Measurements from ENCODE around the gene PPP3CA.

Gene PPP3CA

DNA sequence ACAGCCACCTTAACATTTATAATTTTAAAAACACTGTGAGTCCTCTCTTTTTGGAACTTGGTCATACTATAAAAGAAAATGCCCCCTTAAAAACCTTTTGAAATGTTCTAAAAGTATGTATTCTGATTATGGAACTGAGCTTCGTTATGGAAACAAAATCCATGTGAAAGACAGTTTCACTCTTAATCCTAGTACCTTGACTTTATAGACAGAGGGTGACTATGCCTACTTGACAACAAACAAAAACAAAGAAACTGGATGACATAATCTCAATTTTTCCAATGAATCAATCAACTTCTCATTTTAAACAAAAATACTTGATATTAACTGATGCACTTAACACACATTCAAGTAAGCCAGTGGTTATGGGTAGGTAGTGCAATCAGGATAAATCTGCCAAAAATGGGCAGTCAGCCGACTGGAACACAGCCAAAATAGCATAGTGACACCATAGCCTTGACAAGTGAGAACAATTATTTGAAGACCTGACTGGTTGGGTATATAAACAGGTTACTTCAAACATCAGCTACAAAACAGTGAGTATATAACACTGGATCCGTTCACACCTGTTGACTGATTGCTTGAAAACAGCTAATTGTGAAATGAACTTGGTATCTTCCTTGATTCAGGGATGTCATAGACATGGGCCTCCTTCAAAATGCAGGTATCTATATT, 265.5 kb downstream of the PPP3CA start:
- DNase-seq, result no peak

- no peak for DNase-seq
Observed at GRCh38 chr4:101081166-101081565, 266.2 kb downstream of the PPP3CA start.

DNA sequence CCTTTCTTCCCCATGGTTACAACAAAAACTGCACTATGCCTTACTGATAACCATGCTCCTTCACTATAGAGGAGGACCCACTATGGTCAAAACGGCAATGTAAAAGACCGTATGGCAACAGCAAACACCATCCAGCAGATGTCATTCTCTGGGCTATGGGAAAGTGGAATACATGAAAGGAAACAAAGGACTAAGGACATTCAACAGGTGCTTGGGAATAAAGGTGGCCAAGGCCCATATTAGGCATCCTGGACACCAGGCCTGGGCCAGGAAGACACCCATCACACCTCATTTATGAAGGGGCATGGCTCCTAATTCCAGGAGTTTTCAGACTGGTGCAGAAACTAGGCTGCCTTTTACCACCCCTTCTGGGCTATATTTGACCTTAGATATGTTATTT, 268.4 kb downstream of the PPP3CA start:
- DNase-seq, result no peak

DNA sequence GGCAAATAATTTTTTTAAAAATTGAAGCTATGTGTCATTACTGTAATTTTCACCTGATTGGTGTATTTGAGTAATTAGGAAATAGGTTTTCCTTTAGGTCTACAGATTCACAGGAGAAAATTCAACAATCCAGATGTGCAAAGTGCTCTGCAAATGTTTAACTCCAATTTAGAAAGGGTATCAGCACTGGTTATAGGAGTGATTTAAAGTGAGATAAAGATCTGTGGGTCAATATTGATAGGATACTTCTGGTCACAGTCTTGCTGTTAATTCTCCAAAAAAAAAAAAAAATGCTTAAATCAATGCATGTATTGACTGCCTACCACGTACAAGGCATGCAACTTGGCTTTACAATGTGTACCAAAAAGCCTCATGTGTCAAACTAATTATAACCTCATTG, 271.3 kb downstream of the PPP3CA start:
- no peak for DNase-seq

DNA sequence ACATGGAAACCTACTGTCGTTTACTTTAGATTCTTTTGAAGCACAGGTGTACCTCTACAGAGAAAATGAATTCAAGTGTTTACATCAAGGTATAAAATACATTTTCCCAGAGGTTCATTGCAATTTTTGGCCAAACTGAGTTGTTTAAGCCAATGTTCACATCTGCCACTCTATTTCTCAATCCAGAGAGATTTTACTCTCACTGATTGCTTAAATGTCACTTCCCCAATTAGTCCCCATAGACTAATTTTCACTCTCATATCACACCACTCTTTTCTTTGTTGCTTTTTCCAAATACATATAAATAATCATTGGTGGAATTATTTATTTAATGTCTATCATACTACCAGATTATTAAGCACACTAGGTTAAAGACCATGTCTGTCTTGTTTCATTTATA, 271.8 kb downstream of the PPP3CA start:
- DNase-seq, result no peak

- DNase-seq, result no peak
Observed at GRCh38 chr4:101074326-101074725, 273.0 kb downstream of the PPP3CA start.

DNA sequence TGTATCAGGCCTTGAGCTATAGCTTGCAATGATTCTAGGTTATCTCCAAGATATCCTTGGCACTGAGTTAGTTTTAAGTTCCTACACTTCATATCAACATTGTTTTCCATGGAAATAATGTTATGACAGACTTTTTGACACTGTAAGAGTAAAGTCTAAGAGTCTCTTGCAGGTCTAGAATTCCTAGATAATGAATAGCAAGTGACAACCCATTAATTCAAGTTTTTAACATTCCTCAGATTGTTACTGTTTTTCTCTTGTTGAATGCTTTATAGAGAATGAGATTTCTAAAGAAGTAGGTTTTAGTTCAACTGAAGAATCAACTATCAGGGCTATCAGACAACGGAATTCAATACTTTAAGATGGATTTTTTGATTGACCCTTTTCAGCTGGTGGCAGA, 276.1 kb downstream of the PPP3CA start:
- DNase-seq, result no peak

DNA sequence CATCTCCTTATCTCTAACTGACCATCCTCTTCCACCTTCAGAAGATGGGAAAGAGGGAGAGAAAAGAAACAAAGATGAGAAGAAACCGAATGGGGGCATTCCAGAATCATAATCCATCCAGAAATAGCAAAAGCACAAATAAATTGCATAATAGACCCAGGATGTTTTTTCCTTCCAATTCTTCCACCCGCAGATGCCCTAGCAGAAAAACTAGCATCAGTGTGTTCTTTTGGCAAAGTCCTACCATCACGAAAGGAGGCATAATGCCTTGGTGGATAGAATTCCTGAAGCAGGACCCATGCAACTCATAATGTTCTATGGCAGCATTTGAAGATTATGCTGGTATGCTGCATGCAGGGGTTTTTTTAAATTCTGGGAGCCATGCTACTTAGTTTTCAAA, 279.2 kb downstream of the PPP3CA start:
- no peak for DNase-seq

DNA sequence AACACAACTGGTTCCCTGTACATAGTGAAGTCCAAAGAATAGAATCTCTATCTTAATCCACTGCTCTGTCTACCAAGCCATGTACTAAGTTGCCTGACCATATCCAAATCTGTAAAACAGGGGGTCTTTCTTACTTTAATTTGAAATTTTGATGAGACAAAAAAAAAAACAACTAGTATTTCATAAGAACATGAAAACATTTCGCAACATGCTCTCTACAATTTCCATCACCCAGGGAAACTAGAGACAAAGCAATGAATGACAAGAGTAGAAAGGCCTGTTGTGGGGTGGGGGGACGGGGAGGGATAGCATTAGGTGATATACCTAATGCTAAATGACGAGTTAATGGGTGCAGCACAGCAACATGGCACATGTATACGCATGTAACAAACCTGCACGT, 279.9 kb downstream of the PPP3CA start:
- no peak for DNase-seq

DNA sequence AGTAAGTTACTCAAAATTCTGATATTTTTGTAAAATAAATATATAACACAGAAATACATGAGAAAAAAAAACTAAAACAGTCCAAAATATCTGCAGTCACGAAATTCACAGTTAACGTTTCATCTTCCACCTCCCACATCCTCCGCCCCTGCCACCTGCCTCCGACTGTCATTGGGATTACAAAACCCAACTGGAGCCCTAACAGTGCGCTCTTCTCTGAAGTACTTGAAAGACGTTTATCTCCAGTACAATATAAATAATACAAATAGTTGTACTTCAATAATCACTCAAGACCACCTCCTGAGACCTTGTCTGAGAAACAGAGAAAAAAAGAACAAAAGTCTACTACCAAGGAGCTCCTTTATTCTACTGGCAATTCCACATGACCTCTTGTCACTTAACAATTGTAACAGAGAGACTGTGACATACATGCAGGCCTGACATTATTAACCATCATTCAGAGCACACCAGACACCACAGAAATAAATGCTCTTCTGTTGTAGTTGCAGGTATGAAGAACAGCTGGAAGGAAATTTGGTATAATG, 280.6 kb downstream of the PPP3CA start:
- no peak for DNase-seq

- no peak for DNase-seq
Observed at GRCh38 chr4:101065935-101066485, 281.3 kb downstream of the PPP3CA start.

GRCh38 chr4:101065346-101065745, 282.0 kb downstream of the PPP3CA start:
- DNase-seq, result no peak

GRCh38 chr4:101064541-101065180, 282.7 kb downstream of the PPP3CA start:
- DNase-seq, result no peak

DNA sequence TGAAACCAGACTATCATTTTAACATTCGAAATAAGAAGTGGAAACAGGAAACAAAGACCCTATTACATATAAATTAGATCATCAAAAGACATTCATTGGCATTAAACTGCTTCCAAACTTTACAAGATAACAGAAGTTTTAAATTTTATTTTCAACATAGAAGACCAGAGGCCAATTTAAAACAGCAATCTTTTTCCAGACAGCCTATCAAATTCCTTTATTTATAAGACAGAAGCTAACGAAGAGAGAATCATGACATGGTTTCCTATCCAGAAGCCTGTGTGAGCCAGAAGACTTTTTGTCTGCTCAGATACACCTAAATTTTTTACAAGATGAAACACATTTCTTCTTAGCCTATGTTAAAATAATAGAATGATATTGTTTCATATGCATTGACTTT, 291.9 kb downstream of the PPP3CA start:
- DNase-seq, result no peak

GRCh38 chr4:101050837-101051205, 296.5 kb downstream of the PPP3CA start:
- no peak for DNase-seq

DNA sequence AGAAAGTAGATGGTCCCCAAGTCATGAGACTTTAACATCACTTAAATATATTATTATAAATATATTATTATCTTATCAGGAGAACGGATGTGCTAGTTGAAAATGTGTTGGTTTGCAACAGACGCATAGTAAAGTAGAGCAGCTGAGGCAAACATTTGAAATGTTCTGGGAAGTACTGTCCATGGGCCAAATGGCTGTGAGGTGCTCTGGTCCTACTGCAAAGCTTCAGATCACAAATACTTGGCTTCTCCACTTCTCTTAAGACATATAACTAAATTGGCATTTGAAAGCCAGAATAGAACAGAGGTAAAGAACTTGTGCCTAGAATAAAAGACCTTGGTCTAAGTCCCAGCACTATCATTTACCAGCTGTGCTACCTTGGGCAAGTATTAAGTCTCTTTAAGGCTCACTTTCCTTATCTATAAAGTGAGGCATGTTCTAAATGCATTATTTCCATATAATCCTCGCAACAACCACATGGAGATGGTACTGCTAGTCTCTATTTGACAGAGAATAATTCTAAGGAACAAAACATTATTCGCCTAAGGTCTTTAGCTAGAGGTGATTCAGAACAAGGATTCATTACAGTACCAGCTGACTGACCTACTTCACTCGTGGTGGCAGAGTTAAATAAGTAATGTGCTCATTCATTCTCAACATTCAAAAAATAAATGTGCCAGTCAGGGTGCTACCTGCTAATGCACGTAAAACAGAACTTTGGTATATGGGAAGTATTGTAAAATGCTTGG, 297.1 kb downstream of the PPP3CA start:
- no peak for DNase-seq

- DNase-seq, result no peak
Observed at GRCh38 chr4:101049549-101050001, 297.8 kb downstream of the PPP3CA start.

DNA sequence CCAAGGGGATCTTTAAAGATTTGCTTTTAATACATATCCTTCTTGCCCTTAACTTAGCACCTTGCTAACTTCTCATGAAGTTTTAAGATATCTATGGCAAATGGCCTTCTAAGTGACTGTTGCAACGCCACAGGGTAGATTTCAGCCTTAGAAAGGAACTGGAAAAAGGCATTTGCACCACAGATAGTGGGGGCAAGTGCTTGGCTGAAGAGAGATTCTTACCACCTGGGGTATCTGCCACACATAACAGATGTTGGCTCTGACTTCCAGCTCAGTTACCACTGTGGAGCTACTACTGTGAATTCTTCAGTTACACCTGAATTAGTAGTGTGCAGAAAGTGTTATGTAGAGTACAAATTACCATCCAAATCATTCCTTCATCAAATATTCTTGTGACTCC, 302.6 kb downstream of the PPP3CA start:
- DNase-seq, result no peak

GRCh38 chr4:101042847-101043246, 304.5 kb downstream of the PPP3CA start:
- DNase-seq, result no peak

GRCh38 chr4:101040776-101041175, 306.6 kb downstream of the PPP3CA start:
- DNase-seq, result no peak

DNA sequence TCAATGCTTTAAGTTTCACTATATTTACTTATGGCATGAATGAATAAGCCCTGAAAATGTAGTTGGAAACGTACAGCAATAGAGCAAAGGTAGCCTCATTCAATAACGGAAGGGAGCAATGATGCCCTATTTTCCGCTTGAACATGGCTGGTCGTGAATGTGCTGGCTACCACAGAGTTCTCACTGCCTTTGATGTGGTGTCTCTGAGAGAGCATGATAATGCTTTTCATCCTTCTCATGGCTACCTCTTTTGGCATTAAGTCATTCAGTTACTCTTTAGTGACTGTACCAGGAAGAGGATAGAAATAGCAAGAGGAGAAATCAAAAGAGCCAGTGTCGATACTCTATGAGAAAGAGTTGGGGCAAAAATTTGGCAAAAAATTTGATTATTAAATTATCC, 308.0 kb downstream of the PPP3CA start:
- no peak for DNase-seq

DNA sequence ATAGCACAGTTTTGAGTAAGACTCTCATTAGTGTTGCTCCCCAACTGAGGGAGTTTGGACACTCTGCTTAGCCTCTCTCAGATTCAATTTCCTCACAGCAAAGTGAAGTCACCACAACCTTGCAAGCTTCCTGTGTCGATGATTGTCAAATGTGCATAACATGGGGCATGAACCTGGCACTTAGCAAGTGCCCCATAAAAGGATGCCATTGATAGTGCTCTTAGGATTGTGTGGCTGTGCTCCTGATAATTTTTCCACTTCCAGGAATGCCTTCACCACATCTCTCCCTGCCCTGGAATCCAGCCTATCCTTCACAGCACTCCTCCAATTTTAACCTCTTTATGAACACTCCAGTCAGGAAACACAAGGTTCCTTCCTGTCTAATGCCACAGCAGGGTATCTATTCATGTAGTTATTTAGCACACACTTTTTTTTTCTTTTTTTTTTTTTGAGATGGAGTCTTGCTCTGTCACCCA, 309.4 kb downstream of the PPP3CA start:
- no peak for DNase-seq

GRCh38 chr4:101037249-101037648, 310.1 kb downstream of the PPP3CA start:
- no peak for DNase-seq

Measured in activated CD4-positive, alpha-beta T cell treated with anti-CD3 and anti-CD28 coated beads for 1 hour (primary cell).